GM21423 (cell line): ENCODE data around the gene CDC42BPB.

ENCODE experiments used
- ATAC-seq: cut with Tn5 transposase; IDR thresholded peaks from one replicate; pipeline ENCODE4 v1.9.1; 2021; ENCODE audit warnings: mild to moderate bottlenecking, moderate library complexity; ENCODE audit not compliant: unreplicated experiment

CDC42BPB gene

DNA sequence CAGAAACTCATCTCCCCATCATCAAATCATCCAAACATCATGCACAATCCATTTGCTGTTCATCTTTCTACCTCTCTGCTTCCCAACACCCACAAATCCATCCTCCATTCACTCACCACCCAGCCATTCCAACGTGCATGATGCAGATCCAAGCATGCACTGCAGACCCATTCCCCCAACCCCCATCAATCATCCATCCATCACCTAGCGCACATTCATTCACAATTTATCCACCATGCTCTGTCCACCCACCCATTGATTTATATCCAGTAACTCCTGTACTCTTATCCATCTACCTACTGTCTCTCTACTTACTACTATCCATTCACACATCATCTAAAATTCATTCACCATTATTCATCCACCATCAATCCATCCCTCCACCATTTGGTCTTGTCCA lies 138.9 kb downstream of the CDC42BPB start:
- ATAC-seq = no peak

DNA sequence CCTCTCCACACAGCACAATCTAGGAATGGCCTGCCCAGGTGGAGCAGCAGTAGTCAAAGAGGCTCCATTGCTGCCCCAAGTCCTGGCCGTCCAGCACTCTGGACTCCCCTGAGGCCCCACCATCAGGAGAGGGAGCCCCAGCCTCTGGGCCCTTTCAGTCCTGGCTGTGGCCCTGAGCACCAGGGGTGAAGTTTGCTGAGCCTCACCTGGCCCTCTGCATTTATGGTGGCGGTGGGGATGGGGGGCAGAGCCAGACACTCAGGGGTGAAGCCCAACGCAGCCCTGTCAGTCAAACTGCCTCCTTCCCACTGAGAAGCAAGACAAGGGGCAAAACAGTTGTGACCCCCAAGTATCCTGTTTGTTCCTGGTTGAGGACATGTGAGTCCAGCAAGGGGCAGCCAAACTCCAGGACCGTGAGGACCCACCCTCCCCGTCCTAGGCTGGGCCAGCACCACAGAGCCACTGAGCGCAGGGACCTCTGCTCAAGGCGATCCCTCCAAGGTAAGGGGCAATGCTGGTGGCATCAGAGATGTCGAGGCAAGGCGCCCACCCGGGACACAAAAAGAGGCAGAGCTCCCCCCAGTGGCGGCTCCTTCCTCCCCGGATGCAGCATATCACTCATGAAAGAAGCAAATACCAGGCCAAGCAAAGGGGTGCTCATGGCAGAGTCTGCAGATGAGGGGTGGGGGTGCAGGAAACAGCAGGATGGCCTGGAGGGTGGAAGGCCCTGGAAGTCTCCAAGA lies 139.7 kb downstream of the CDC42BPB start:
- ATAC-seq = no peak

DNA sequence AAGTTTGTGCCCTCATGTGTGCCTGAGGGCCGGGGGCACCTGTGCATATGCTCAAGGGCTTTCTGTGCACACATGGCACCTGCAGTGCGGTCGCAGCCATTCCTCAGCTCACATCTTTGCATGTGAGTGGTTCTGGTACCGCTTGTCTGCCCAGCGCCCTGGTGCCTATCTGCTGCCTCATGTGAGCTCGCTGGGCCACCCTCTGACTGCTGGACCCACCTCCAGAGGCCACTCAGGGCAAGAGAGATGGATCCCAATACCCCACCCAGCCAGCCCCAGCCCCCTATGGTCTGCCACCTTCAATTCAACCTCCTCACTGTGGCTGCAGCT lies 140.3 kb downstream of the CDC42BPB start:
- ATAC-seq = no peak

DNA sequence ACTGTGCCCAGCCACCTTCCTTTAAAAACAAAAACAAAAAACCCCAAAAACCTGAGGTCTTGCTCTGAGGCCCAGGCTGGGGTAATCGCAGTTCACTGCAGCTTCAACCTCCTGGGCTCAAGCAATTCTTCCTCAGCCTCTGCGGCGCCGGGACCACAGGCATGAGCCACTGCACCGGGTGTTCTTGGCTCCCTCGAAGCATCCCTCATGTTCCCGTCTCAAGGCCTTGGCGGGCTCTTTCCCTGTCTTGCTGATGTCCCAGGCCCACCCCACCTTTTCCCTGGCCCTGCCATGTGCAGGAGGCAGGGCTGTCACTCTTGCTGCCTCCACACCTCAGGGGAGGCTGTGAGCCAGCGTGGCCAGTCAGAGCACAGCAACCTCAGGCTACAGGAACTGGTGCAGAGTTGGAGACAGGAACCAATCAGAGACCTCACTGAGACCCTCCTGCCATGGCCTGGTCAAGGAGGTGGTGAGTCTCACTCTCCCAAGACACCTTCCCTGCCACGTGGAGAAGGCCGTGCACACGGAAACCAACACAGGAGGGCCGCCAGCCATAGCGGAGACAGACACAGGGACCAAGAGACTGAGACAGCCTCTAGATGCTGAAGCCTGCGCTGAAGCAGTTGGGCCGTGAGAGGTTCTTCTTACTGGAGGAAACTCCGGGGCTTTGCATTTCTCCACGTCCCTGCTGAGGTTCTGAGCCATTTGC lies 140.8 kb downstream of the CDC42BPB start:
- ATAC-seq = no peak

DNA sequence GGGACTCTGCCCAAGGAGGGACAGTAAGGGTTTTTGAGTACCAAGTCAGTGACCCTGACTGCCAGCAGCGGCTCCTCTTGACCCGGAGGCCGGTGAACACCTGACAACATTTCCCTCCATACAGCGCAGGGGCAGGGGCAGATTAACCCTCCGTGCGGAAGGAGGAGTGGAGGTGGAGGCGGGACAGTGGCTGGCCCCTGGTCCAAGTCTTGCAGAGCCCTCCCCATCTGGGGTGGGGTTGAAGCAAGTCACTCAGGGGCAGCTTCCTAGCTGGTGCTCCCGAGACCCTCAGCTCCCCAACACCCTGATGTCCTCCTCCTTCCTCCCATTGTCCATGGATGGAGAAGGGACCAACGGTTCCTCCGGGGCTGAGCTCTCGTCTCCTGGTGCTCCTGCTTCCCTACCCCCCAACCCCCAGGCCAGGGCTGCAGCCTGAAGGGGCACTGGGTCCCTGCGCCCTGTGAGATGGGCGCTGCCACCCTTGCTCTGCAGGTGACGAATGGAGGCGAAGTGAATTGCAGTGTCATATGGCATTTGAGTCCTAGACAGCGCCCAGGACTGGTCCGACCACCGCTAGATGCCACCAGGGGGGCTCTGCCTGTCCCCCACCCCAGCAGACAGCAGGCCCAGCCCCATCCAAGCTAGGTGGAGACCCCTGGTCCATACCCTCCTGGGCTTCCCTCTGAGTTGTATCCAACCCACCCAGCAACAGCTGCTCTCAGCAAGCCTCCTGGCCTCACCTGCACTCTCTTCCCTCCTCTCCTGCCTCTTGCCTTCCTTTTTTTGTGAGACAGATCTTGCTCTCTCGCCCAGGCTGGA lies 141.8 kb downstream of the CDC42BPB start:
- ATAC-seq = no peak

DNA sequence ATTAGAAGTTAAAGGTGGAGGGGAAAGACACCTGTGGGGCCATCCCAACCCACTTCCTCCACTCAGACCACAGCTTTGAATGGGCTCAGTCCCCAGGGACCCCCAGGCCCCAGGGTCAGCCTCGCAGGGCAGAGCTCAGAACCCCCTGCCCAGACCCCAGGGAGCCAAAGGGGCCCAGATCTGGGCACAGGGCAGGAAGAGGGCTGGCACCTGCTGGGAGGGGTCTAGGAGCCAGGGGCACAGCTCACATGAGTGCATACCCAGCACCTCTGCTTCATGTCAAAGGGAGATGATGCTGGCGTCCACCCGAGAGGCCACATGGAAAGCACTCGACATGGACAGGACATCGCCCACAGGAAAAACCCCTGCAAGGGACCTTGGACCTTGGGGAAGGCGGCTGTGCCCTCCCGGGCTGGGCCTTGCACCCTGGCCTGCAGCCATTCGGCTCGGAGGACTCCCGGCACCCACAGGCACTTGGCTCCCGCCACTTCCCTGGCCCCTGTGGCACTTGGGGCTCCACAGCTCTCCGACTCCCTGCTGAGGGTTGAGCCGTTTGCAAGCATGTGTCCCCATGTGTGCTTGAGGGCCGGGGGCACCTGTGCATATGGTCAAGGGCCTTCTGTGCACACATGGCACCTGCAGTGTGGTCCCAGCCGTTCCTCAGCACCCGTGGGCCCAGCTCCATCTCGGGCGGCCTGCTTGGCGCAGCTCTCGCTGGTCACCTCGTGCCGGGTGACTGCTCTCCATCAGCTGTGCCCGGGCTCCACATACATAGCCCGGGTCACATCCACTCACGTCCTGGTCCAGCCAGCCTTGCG lies 142.7 kb downstream of the CDC42BPB start:
- no peak for ATAC-seq

DNA sequence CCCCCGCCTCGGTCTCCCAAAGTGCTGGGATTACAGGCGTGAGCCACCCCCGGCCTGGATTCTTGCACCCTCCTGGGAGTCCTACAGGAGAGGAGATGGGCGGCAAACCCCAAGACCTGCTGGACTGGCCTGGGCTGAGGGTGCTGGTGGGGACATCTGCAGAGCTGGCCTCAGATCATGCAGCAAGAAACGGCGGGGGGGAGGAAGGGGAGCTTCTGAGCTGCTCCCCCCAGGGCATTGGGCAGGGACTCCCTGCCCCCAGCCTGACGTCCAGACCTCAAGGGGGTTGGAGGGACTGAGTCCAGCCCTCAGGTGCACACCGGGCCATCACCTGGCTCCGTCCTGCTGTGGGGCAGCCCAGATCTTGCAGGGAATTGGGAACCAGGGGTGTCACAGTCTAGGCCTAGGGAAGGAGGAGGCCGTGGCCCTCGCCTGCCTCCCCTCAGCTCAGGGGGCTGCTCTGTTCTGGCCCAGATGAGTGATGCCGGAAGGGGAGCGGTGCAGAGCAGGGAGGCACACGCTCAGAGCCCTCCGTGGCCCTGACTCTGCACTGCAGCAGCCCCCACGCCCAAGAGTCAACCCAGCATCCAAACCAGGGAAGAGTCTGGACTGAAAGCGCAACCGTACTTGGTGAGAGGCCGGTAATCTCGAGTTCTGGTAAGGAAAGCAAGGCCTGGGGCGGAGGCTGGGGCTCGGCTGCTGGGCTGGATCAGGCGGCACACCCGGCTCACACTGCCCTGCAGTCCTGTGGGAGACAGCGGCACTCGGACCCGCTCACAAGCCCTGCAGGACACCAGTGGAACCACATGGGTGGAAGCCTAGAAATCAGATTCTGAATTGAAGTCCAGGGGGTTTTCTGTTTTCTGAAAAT lies 143.8 kb downstream of the CDC42BPB start:
- no peak for ATAC-seq

DNA sequence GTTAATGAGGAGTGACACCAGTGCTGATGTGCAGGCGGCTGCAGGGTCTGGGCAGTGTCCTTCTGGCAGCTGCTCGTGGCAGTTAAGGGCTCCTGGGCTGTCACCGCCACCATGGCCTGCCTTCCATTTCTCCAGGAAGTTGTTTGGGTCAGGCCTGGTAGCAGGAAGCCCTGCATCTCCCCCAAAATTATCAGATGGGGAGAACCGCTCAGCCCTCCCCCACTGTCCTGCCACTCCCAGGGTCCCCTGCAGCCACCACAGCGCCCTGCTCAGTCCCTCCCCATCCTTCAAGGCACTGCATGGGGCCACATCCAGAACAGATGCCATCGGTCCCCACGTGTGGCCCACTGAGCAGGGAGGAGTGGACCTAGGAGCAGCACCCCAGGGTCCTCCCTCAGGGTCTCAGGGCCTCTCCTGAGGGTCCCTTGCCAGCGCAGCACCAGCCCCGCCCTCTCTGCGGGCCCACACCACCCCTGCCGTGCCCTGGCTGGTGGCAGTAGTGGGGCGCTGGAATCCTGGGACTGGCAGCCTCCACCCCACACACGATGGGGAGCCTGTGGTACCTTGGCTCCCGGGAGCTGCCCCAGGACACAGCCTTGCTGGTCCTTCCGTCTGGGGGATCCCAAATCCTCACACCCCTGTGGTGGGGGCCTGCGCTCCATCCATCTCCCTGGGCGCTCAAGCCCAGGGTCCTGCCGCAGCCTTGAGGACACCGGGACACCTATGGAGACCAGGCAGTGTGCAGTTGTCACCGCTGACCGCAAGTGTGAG lies 145.2 kb downstream of the CDC42BPB start:
- ATAC-seq = no peak

DNA sequence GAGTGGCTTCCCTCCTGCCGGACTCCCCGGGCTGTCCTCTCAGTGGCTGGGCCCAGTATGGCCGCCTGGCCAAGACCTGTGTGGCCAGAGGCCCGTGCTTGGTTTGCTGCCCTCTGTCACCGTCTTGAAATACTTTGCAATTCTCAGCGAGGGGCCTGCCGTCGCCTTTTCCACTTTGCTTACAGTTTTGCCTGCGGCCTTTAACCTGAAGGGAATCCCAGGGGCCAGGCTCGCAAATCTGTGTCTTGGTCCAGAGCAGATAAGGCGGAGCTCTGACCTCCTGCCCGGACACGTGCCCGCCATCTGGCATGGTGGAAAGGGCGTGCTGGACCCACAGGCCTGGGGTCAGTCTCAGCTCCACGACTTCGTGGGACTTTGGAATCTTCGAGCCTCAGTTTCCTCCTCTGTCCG lies 145.8 kb downstream of the CDC42BPB start:
- no peak for ATAC-seq

DNA sequence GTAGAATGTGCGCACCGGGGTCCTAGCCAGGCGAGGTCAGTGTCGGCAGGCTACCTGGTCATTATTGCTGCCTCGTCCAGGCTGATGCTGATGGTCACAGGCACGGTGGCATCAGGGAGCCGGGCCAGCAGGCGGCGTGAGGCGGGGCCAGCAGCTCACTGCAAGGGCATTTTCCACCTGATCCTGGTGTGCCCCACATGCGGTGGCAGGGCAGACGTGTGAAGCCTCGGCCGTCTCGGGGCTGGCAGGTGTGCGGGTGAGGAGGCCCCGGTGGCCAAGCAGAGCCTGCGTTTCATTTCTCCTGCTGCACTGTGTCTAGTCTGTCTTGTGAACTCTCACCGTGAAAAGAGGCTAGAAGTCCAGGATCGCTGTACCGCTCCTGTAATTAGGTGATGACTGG lies 146.9 kb downstream of the CDC42BPB start:
- ATAC-seq = no peak

DNA sequence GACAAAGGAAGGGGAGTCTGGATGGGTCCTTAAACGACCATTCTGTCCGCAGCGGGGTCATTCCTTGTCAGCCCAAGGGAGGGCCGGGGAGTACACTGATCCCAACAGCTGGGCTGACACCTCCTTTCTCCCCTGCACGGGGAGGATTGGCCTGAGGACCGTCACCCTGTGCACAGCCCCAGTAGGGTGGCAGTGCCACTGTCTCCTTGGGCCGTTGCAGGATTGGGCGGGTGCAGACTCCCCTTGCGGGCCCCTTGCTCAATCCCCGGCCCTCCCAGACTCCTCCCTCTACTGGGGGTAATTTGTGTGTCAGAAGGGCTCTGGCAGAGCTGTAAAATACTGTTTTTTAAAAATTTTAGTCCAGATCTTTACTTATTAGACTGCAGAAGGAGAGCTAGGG lies 147.4 kb downstream of the CDC42BPB start:
- no peak for ATAC-seq

DNA sequence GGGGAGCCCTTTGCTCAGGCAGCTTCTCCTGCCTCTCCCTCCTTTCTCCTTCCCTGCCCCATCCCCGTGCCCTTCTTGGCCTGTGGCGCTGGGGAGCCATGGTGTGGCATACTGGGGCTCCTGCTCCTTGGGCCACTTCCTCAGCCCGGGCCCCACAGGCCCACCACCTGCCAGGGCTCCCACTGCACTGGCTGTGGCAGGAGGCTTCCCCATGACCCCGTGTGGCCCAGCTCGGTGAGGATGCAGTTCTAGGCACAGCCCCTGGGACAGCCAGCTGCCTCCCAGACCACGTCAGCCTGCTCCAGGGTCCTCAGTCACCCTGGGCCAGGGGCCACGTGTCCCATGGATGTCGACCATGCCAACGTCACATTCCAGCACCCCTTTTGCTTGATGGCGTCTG lies 147.9 kb downstream of the CDC42BPB start:
- no peak for ATAC-seq

DNA sequence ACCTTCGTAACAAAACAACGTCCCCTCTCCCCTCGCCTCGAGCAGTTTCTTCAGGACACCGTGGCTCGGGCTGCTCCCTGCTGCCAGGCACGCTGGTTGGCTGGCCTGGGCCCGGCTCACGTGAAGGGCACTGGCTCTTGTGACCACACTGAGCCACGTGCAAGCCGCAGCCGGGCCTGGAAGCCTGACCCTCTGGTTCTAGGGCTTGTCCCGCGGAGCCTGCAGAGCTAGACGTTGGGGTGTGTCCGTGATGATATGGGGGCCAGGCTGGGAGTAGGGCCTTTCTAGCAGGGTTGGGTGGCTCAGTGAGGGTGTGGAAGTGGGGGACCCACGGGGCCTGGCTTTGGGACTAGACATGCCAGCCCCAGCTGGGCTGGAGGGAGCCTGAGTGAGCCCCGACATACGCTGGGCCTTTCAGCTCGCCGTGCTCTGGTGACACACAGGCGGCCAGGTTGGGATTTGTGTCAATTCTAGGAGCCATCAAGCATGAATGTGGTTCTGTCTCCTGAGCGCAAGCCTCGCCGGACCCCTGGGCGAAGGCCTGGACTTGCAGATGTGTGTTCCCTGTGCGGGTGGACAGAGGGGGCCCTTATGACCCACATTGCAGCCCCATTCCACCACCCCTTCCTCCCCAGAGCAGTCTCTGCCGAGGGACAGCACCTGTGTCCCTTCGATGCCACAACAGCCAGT lies 148.4 kb downstream of the CDC42BPB start:
- ATAC-seq = no peak

DNA sequence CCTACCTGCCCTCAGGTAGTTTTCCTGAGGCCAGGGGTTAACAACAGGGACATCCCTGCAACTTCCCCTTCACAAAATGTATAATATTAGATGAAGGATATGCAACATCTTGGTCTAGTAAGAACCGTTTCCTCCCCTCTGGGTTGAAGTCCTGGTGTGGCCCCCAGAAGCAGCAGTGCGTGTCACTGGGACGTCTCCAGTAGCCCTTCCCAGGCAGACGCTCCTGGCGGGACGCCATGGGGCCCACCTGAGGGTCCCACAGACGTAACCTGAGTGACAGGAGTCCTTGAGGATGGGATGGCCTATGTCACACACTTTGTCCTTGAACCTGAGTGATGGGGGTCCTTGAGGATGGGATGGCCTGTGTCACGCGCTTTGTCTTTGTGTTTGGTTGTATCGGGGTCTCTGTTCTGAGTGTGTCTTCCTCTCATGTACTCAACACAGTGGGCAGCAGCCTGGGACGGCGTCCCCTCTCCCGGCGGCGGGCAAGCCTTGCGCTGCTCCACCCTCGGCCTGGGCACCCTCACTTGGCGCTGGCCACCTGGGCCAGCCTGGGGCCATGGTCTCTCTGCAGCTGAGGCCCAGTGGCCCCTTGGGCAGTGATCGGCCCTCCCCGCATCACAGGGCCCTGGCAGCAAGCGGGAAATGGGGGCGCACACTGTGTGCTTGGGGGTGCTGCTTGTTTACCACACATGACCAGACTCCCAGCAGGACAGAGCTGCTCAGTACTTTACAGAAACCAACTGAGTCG lies 149.2 kb downstream of the CDC42BPB start:
- ATAC-seq = no peak

DNA sequence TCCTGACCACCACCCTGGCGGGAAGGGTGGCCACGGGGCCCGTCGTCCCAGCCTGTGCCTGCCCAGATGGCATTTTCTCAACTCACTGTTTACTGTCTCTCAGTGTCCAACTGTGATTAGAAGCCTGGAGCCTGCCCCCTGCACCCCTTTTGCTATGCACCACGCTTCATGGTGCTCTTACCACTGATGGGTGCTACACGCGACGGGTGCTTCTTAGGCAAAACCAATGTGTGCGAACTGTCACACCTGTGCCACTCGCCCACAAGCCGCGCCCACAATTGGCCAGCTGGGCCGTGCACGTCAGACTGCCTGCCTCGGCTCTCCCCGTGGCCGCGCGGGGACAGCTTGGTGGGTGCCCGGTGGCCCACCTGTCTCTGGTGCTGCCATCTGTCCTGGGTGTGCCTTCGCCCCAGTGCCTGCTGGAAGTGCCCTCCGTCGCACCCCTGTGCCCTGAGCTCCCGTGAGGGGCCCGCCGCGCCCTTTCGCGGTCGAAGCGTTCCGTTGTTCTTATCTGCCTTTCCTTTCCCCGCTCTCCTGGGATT lies 150.0 kb downstream of the CDC42BPB start:
- no peak for ATAC-seq

DNA sequence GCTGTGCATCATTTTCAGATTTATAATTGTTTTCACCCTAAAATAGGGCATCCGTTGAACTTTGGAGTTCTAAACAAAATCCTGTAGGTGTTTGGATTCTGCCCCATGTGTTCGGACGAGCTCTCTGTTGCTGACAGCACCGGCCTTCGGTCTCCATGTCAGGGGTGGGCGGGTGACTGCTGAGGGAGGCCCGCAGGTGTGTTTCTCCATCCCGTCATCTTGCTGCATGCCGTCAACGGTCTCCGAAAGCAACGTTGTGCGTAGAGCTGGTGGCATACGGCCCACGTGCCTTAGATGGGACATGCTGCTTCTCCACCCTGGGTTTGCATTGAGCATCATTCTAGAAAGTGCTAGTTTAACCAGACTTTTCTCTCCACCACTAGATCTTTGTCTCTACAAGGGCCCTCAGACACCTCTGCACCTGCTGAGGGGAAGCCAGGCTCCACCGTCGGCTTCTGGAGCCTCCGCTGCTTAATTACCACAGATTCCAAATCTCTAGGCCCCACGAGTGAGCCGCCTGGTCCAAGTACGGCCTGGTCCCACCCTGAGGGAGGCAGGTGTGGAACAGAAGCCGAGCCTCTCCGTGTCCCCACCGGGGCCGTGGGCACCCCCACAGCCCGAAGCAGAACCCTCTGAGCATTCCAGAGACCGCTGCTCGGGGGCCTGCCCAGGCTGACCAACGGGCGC lies 150.6 kb downstream of the CDC42BPB start:
- ATAC-seq = no peak
